Peyer's patch (tissue), 4 donors: ENCODE data around the gene PRRX2. TPM values are rescaled to one million over a fixed set of nuclear protein-coding genes. Genes with fewer than 3 reads are reported as not detected.

Experiments used
- DNase-seq, 3 donors: peaks; one replicate each; pipeline ENCODE4 v3.0.0-alpha.2; 2017 to 2019
- H3K27ac ChIP-seq, 4 donors: fragments of 200-600 bp; sonication (generic); one replicate each; pipeline ENCODE4 v1.5.1; 2016 to 2019
- H3K27me3 ChIP-seq, 2 donors: fragments of 200-600 bp; sonication (generic); one replicate each; pipeline ENCODE4 v1.5.1; 2019
- H3K36me3 ChIP-seq, 3 donors: fragments of 200-600 bp; sonication (generic); one replicate each; pipeline ENCODE4 v1.5.1; 2016 to 2019
- H3K4me1 ChIP-seq, 4 donors: fragments of 200-600 bp; sonication (generic); one replicate each; pipeline ENCODE4 v1.5.1; 2016 to 2019
- H3K4me3 ChIP-seq, 4 donors: fragments of 200-600 bp; sonication (generic); 1 replicate in 3 of 4; 2 replicates in 1 of 4; pipeline ENCODE4 v1.5.1; 2016 to 2019; ENCODE audit warnings: mild to moderate bottlenecking in 1 of 4
- H3K9me3 ChIP-seq, 4 donors: fragments of 200-600 bp; sonication (generic); one replicate each; pipeline ENCODE4 v1.5.1; 2016 to 2019; ENCODE audit warnings: mild to moderate bottlenecking in 1 of 4
- POLR2A ChIP-seq, 2 donors: fragments of 450-650 bp; IDR thresholded peaks; one replicate each; pipeline ENCODE4 v1.5.1; 2017; ENCODE audit warnings: antibody characterized with exemption in 2 of 2, mild to moderate bottlenecking in 2 of 2, moderate library complexity in 2 of 2
- total RNA-seq, 4 donors: library from RNA; depleted of rRNA; stranded (reverse); fragments of >200 nt; gene quantifications; one replicate each; pipeline ENCODE4 v1.1.0, GENCODE V29; 2016
- TF ChIP-seq, protein P1 (sequence below), 6 experiments: fragments of 450-650 bp in 4 of 6; fragments of 200-600 bp in 2 of 6; sonication (generic) in 1 of 6; IDR thresholded peaks; one replicate each; pipeline ENCODE4 v1.5.1; 2017 to 2019; ENCODE audit warnings: antibody characterized with exemption in 6 of 6, mild to moderate bottlenecking in 3 of 6, moderate library complexity in 1 of 6

PRRX2 gene
- total RNA-seq, 4 donors from 2014 or later: 5.0 TPM; not detected in 3

DNA sequence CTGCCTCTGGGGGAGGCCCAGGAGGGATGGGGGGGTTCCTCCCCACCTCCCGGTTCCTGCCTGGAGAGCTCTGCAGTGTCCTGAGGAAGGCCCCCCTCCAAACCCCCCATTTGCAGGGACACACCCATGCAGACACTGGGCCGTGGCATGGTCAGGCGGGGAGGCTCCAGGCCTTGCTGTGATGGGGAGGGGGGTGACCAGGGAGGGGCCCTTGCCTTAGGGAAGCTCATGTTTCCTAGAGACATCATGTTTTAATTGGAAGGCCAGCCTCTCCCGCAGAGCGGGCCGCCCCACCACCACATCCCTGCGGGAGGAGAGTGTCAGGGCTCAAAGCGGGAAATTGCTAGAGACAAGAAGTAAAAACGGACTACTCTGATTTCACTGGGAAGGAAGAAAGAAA lies 12.0 kb downstream of the PRRX2 start:
- H3K27me3 ChIP-seq: no peaks in the 10 kb centered on the region

DNA sequence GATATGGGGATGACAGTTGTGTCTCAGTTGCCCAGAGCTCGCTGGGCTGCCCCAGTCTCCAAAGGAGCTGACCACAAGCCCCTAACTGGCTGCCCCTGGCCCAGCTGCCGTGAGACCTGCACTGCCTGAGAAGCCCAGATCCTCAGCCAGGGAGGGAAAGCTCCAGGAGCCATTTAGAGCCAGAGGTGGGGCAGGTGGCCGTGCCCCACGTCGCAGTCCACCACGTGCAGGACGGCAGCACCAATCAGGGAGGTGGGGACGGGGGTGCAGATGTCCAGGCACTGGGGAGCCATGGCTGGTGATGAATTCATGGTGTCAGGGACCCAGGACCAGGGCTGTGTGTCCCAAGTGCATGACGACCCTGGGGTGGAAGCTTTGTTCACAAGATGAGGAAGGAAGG lies 13.4 kb downstream of the PRRX2 start:
- Histone ChIP-seq H3K4me1 (no peaks in the 10 kb centered on the region), H3K9me3 (no peaks in the 10 kb centered on the region), H3K4me3 (no peak overlapping the region), H3K27ac (no peak overlapping the region), H3K27me3 (no peaks in the 10 kb centered on the region), H3K36me3 (no peaks in the 10 kb centered on the region)
- TF ChIP-seq, protein P1, sequence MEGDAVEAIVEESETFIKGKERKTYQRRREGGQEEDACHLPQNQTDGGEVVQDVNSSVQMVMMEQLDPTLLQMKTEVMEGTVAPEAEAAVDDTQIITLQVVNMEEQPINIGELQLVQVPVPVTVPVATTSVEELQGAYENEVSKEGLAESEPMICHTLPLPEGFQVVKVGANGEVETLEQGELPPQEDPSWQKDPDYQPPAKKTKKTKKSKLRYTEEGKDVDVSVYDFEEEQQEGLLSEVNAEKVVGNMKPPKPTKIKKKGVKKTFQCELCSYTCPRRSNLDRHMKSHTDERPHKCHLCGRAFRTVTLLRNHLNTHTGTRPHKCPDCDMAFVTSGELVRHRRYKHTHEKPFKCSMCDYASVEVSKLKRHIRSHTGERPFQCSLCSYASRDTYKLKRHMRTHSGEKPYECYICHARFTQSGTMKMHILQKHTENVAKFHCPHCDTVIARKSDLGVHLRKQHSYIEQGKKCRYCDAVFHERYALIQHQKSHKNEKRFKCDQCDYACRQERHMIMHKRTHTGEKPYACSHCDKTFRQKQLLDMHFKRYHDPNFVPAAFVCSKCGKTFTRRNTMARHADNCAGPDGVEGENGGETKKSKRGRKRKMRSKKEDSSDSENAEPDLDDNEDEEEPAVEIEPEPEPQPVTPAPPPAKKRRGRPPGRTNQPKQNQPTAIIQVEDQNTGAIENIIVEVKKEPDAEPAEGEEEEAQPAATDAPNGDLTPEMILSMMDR (IDR thresholded peaks at IDR 0.05): no peak
- no peak for TF ChIP-seq POLR2A (IDR thresholded peaks at IDR 0.05)
- no peak for DNase-seq

More for the DNA sequence above, 12.0 kb downstream of the PRRX2 start:
- H3K27ac ChIP-seq: no peak overlapping the region
- no peaks in the 10 kb centered on the region for H3K36me3 ChIP-seq
- H3K4me3 ChIP-seq: no peak overlapping the region
- no peaks in the 10 kb centered on the region for H3K4me1 ChIP-seq
- H3K9me3 ChIP-seq: no peaks in the 10 kb centered on the region
- TF ChIP-seq, protein P1 (IDR thresholded peaks at IDR 0.05): no peak
- TF ChIP-seq POLR2A (IDR thresholded peaks at IDR 0.05): no peak
- DNase-seq: no peak

GRCh38 chr9:129679537-129679936 lies 14.1 kb downstream of the PRRX2 start:
- Histone ChIP-seq H3K4me3 (no peak overlapping the region), H3K27me3 (no peaks in the 10 kb centered on the region), H3K9me3 (no peaks in the 10 kb centered on the region), H3K36me3 (no peaks in the 10 kb centered on the region), H3K27ac (no peak overlapping the region), H3K4me1 (no peaks in the 10 kb centered on the region)
- DNase-seq: no peak
- TF ChIP-seq, protein P1 (IDR thresholded peaks at IDR 0.05): no peak
- no peak for TF ChIP-seq POLR2A (IDR thresholded peaks at IDR 0.05)

GRCh38 chr9:129681924-129682323 lies 16.5 kb downstream of the PRRX2 start:
- Histone ChIP-seq H3K4me1 (no peaks in the 10 kb centered on the region), H3K27ac (no peak overlapping the region), H3K36me3 (no peaks in the 10 kb centered on the region), H3K27me3 (no peaks in the 10 kb centered on the region), H3K4me3 (no peak overlapping the region), H3K9me3 (no peaks in the 10 kb centered on the region)
- DNase-seq: no peak
- TF ChIP-seq, protein P1 (IDR thresholded peaks at IDR 0.05): no peak
- no peak for TF ChIP-seq POLR2A (IDR thresholded peaks at IDR 0.05)

DNA sequence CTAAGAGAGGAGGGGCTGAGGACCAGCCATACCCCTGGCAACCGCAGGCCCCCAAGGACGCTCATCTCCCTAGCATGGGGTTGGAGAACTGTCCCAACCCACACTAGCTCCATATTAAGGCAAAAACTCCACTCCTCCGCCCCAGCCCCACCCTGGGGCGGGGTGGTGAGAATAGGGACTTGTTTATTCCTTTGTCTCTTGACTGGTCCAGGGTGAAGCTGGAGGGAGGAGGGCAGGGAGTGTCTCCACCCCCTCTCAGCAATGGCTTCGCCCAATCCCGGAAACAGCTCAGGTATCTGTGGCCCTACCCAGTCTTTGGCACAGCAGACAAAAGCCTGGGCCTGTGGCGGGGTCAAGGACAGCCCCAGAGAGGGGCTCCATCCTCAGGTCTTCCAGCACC lies 16.9 kb downstream of the PRRX2 start:
- no peak for DNase-seq
- Histone ChIP-seq H3K27me3 (no peaks in the 10 kb centered on the region), H3K27ac (no peak overlapping the region), H3K4me1 (no peaks in the 10 kb centered on the region), H3K9me3 (no peaks in the 10 kb centered on the region), H3K36me3 (no peaks in the 10 kb centered on the region), H3K4me3 (no peak overlapping the region)
- no peak for TF ChIP-seq POLR2A (IDR thresholded peaks at IDR 0.05)
- TF ChIP-seq, protein P1 (IDR thresholded peaks at IDR 0.05): no peak
